Neural progenitor cell (in vitro differentiated cells): ENCODE data around the gene CAMKK2. TPM values are rescaled to one million over a fixed set of nuclear protein-coding genes. Genes with fewer than 3 reads are reported as not detected.

Experiments
- DNase-seq: peaks from one replicate; pipeline ENCODE4 v3.0.0-alpha.2; 2016; ENCODE audit warnings: low spot score
- H2AFZ ChIP-seq: fragments of 200-600 bp; sonication (generic); replicated peaks from 2 replicates; pipeline ENCODE4 v1.6.1; 2016; ENCODE audit warnings: antibody characterized with exemption
- H3F3A ChIP-seq: fragments of 200-600 bp; sonication (generic); 2 replicates; pipeline ENCODE4 v1.6.1; 2016; ENCODE audit warnings: antibody characterized with exemption, low read depth
- H3K27ac ChIP-seq: fragments of 200-600 bp; sonication (generic); 2 replicates; pipeline ENCODE4 v1.5.1; 2016; ENCODE audit warnings: mild to moderate bottlenecking
- H3K27me3 ChIP-seq: fragments of 200-600 bp; sonication (generic); 2 replicates; pipeline ENCODE4 v1.6.1; 2016; ENCODE audit warnings: mild to moderate bottlenecking, moderate library complexity
- H3K36me3 ChIP-seq: fragments of 200-600 bp; sonication (generic); 2 replicates; pipeline ENCODE4 v1.5.1; 2016
- H3K4me1 ChIP-seq: fragments of 200-600 bp; sonication (generic); 2 replicates; pipeline ENCODE4 v1.6.1; 2016; ENCODE audit warnings: mixed run types
- H3K4me2 ChIP-seq: fragments of 200-600 bp; sonication (generic); 2 replicates; pipeline ENCODE4 v1.6.1; 2016
- H3K4me3 ChIP-seq: fragments of 200-600 bp; sonication (generic); 2 replicates; pipeline ENCODE4 v1.5.1; 2016
- H3K79me2 ChIP-seq: fragments of 200-600 bp; sonication (generic); 2 replicates; pipeline ENCODE4 v1.6.1; 2016; ENCODE audit warnings: low read depth
- H3K9ac ChIP-seq: fragments of 200-600 bp; sonication (generic); 2 replicates; pipeline ENCODE4 v1.6.1; 2016
- H3K9me3 ChIP-seq: fragments of 200-600 bp; sonication (generic); 2 replicates; pipeline ENCODE4 v1.5.1; 2016; ENCODE audit warnings: low read depth
- H4K20me1 ChIP-seq: fragments of 200-600 bp; sonication (generic); 2 replicates; pipeline ENCODE4 v1.6.1; 2016; ENCODE audit warnings: low read depth
- H3K27ac Mint-ChIP-seq: 3 replicates; pipeline ENCODE4 v1.8.0; 2021; ENCODE audit warnings: mixed read lengths
- H3K27me3 Mint-ChIP-seq: 2 replicates; pipeline ENCODE4 v1.8.0; 2022; ENCODE audit warnings: low read depth, mild to moderate bottlenecking, inconsistent platforms, moderate library complexity, mixed read lengths; ENCODE audit not compliant: insufficient read depth
- H3K36me3 Mint-ChIP-seq: 3 replicates; pipeline ENCODE4 v1.8.0; 2021; ENCODE audit warnings: mixed read lengths
- H3K4me1 Mint-ChIP-seq: 3 replicates; pipeline ENCODE4 v1.8.0; 2021; ENCODE audit warnings: mixed read lengths
- H3K4me3 Mint-ChIP-seq: 3 replicates; pipeline ENCODE4 v1.8.0; 2021; ENCODE audit warnings: mild to moderate bottlenecking, moderate library complexity, mixed read lengths
- H3K9me3 Mint-ChIP-seq: 3 replicates; pipeline ENCODE4 v1.8.0; 2020; ENCODE audit warnings: mixed read lengths
- EZH2 ChIP-seq: fragments of 200-600 bp; sonication (generic); IDR thresholded peaks from 2 replicates; pipeline ENCODE4 v1.6.1; 2017; ENCODE audit warnings: antibody characterized with exemption, mild to moderate bottlenecking, moderate library complexity
- EZH2phosphoT487 ChIP-seq: fragments of 200-600 bp; sonication (generic); IDR thresholded peaks from 2 replicates; pipeline ENCODE4 v1.6.1; 2017; ENCODE audit warnings: antibody characterized with exemption
- total RNA-seq: library from RNA; depleted of rRNA; stranded (reverse); fragments of >200 nt; gene quantifications from 2 replicates; pipeline ENCODE4 v1.2.3, GENCODE V29; 2015; ENCODE audit warnings: low replicate concordance
- TF ChIP-seq, protein P1 (sequence below): fragments of 200-600 bp; sonication (generic); IDR thresholded peaks from 2 replicates; pipeline ENCODE4 v1.5.1; 2017; ENCODE audit warnings: antibody characterized with exemption, mild to moderate bottlenecking

Gene CAMKK2
- total RNA-seq, 1 donor from 2014 or later, result 21.0 TPM

DNA sequence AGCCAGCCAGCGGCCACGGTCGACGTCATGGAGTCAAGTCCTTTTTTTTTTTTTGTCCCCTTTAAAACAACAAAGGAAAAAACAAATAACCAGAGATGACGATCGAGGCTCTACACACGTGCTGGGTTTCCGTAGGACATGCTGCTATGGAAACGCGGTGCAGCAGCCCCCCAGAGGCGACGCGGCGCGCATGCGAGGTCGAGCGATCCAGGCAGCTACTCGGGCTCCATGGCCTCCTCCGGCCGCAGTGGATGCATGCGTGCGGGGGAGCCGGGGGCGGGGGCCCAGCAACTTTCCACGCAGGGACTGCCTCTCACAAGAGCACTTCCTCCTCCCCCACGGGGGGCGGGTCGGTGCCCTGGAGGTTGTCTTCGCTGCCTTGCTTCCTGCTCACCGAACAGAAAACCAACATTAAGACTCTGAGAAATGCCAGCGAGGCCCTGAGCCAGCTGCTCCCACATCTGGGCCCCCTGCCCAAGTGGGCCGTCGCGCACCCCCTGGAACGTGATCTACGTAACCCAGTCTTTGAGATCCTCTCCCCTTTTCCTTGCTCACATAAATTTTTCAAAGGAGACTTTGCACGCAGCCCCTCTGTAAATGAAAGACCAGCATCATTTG lies 55.9 kb downstream of the CAMKK2 start:
- no peak overlapping the region for H2AFZ ChIP-seq
- H3K4me2 ChIP-seq, result peak overlapping the region; percentile 10

DNA sequence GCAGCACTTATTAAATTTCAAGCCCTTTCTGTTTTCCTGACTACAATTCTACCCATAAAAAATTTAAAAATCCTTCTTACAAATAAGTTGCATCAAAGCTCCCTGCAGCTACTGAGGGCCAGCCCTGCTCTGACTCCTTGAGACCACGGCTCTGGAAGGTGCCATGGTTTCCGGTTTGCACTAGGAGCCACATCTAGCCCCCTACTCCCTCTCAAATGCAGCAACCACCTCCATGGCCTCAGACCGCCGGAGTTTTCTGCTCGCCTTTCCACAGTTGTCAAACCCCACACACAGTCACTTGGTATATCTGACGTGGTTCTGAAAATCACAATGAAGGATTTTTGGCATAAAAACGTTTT lies 56.5 kb downstream of the CAMKK2 start:
- peaks cover 32% of the 10 kb centered on the region for H3K4me1 ChIP-seq
- H3K27ac ChIP-seq, result no peak overlapping the region
- TF ChIP-seq EZH2phosphoT487 (no peak), EZH2 (no peak)
- TF ChIP-seq, protein P1, sequence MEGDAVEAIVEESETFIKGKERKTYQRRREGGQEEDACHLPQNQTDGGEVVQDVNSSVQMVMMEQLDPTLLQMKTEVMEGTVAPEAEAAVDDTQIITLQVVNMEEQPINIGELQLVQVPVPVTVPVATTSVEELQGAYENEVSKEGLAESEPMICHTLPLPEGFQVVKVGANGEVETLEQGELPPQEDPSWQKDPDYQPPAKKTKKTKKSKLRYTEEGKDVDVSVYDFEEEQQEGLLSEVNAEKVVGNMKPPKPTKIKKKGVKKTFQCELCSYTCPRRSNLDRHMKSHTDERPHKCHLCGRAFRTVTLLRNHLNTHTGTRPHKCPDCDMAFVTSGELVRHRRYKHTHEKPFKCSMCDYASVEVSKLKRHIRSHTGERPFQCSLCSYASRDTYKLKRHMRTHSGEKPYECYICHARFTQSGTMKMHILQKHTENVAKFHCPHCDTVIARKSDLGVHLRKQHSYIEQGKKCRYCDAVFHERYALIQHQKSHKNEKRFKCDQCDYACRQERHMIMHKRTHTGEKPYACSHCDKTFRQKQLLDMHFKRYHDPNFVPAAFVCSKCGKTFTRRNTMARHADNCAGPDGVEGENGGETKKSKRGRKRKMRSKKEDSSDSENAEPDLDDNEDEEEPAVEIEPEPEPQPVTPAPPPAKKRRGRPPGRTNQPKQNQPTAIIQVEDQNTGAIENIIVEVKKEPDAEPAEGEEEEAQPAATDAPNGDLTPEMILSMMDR, result no peak
- H3K9me3 ChIP-seq, result no peaks in the 10 kb centered on the region
- H3K9me3 Mint-ChIP-seq, result no peaks in the 10 kb centered on the region
- H3K4me3 Mint-ChIP-seq, result no peak overlapping the region
- DNase-seq, result no peak
- no peak overlapping the region for H3K4me2 ChIP-seq
- H3K27me3 Mint-ChIP-seq, result no peaks in the 10 kb centered on the region
- no peak overlapping the region for H3K27ac Mint-ChIP-seq
- H3K79me2 ChIP-seq, result no peaks in the 10 kb centered on the region
- no peak overlapping the region for H3K9ac ChIP-seq
- H3K4me1 Mint-ChIP-seq, result peaks cover 23% of the 10 kb centered on the region
- peaks cover 15% of the 10 kb centered on the region for H3K36me3 Mint-ChIP-seq
- no peaks in the 10 kb centered on the region for H4K20me1 ChIP-seq
- H3K36me3 ChIP-seq, result no peaks in the 10 kb centered on the region
- H3K4me3 ChIP-seq, result no peak overlapping the region
- peaks cover 26% of the 10 kb centered on the region for H3F3A ChIP-seq
- no peak overlapping the region for H2AFZ ChIP-seq
- H3K27me3 ChIP-seq, result no peaks in the 10 kb centered on the region

More for the DNA sequence above, 55.9 kb downstream of the CAMKK2 start:
- Mint-ChIP-seq H3K4me1 (peaks cover 23% of the 10 kb centered on the region), H3K27me3 (no peaks in the 10 kb centered on the region), H3K36me3 (peaks cover 17% of the 10 kb centered on the region), H3K9me3 (no peaks in the 10 kb centered on the region), H3K27ac (peak overlapping the region; percentile 90), H3K4me3 (no peak overlapping the region)
- no peaks in the 10 kb centered on the region for H3K27me3 ChIP-seq
- H3K36me3 ChIP-seq, result no peaks in the 10 kb centered on the region
- H3K4me3 ChIP-seq, result no peak overlapping the region
- H3F3A ChIP-seq, result peaks cover 26% of the 10 kb centered on the region
- no peak overlapping the region for H3K27ac ChIP-seq
- H3K9me3 ChIP-seq, result no peaks in the 10 kb centered on the region
- H4K20me1 ChIP-seq, result no peaks in the 10 kb centered on the region
- no peak overlapping the region for H3K9ac ChIP-seq
- peak; percentile 49 for DNase-seq
- H3K4me1 ChIP-seq, result peaks cover 32% of the 10 kb centered on the region
- no peak for TF ChIP-seq EZH2
- no peak for TF ChIP-seq EZH2phosphoT487
- TF ChIP-seq, protein P1, result no peak
- H3K79me2 ChIP-seq, result no peaks in the 10 kb centered on the region

DNA sequence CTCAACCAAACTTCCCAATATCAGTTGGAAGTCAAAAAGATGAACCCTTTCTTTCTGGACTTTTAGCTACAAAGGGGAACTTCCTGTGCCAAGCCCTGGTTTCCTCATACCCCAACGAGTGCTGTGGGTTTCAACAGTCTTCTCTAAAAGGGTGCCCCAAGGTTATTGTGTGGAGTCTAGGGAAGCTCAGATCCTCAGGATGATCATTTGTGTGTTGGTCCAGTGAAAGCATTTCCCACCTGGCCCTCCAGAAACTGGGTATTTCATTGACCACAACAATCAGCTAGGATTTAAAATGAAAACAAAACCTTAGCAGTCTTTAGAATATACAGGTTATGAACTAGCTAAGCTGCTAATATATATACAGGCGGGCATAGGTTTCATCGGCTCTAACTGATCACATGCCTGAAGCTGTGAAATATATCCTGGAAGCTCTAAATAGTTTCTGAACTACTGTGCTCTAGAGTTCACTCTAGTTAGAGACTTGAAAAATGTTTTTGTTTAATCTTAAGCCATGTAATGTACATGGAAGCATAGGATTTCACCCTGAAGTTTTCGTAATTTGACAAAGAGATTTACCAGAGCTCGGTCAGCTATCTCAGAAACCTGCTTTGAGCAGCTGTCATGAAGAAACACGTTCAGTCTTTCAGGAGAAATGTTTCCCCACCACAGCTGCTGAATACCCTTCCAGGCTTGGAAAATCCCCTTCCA lies 57.0 kb downstream of the CAMKK2 start:
- H3K4me1 ChIP-seq, result peaks cover 32% of the 10 kb centered on the region
- H3K79me2 ChIP-seq, result no peaks in the 10 kb centered on the region
- peak overlapping the region; percentile 40 for H3K4me2 ChIP-seq
- peak overlapping the region; percentile 50 for H3K27ac Mint-ChIP-seq
- no peaks in the 10 kb centered on the region for H3K36me3 ChIP-seq
- peaks cover 23% of the 10 kb centered on the region for H3K4me1 Mint-ChIP-seq
- no peak for DNase-seq
- no peaks in the 10 kb centered on the region for H3K27me3 ChIP-seq
- peaks cover 26% of the 10 kb centered on the region for H3F3A ChIP-seq
- no peak overlapping the region for H3K4me3 ChIP-seq
- no peak overlapping the region for H2AFZ ChIP-seq
- peak overlapping the region; percentile 85 for H3K27ac ChIP-seq
- H3K9me3 ChIP-seq, result no peaks in the 10 kb centered on the region
- no peak overlapping the region for H3K4me3 Mint-ChIP-seq
- no peaks in the 10 kb centered on the region for H3K9me3 Mint-ChIP-seq
- H4K20me1 ChIP-seq, result no peaks in the 10 kb centered on the region
- H3K9ac ChIP-seq, result no peak overlapping the region
- no peaks in the 10 kb centered on the region for H3K27me3 Mint-ChIP-seq
- H3K36me3 Mint-ChIP-seq, result peaks cover 15% of the 10 kb centered on the region
- no peak for TF ChIP-seq EZH2
- TF ChIP-seq EZH2phosphoT487, result no peak
- TF ChIP-seq, protein P1, result no peak
